DND-41 (cell line): ENCODE results near the gene CCDC71L.

Experiments used
- ATAC-seq: fragments of 200-7000 bp; cut with Tn5 transposase; 3 replicates; pipeline ENCODE4 v1.9.1; 2021; ENCODE audit warnings: low read depth; ENCODE audit not compliant: insufficient read depth
- DNase-seq: peaks from one replicate; pipeline ENCODE4 v3.0.0-alpha.2; 2020
- H2AFZ ChIP-seq: 2 replicates; pipeline ENCODE4 v1.6.0; 2012; ENCODE audit warnings: low read depth, low read length
- H3K27ac ChIP-seq: 2 replicates; pipeline ENCODE4 v1.5.1; 2012; ENCODE audit warnings: low read length, inconsistent platforms
- H3K27me3 ChIP-seq: fragments of 200-600 bp; sonication (generic); 2 replicates; pipeline ENCODE4 v1.6.0; 2012; ENCODE audit warnings: low read length, mild to moderate bottlenecking, inconsistent platforms; ENCODE audit not compliant: insufficient read depth, poor library complexity
- H3K36me3 ChIP-seq: 2 replicates; pipeline ENCODE4 v1.5.1; 2012; ENCODE audit warnings: low read length, inconsistent platforms; ENCODE audit not compliant: insufficient read depth
- H3K4me1 ChIP-seq: 2 replicates; pipeline ENCODE4 v1.5.1; 2012; ENCODE audit warnings: mild to moderate bottlenecking, low read length; ENCODE audit not compliant: insufficient read depth
- H3K4me2 ChIP-seq: 2 replicates; pipeline ENCODE4 v1.6.0; 2012; ENCODE audit warnings: mild to moderate bottlenecking, moderate library complexity, low read length, inconsistent platforms; ENCODE audit not compliant: insufficient read depth
- H3K4me3 ChIP-seq, 2 experiments: fragments of 200-600 bp in 1 of 2; shearing (Covaris generic) in 1 of 2; 2 replicates each; pipeline ENCODE4 v1.5.1; 2012 to 2016; ENCODE audit warnings: inconsistent platforms in 2 of 2, low read length in 2 of 2, mild to moderate bottlenecking in 2 of 2, low read depth in 1 of 2, moderate library complexity in 1 of 2
- H3K79me2 ChIP-seq: 2 replicates; pipeline ENCODE4 v1.6.0; 2012; ENCODE audit warnings: low read length, inconsistent platforms; ENCODE audit not compliant: insufficient read depth
- H3K9ac ChIP-seq: 2 replicates; pipeline ENCODE4 v1.6.0; 2012; ENCODE audit warnings: low read depth, mild to moderate bottlenecking, inconsistent platforms, low read length, moderate library complexity
- H3K9me3 ChIP-seq: 2 replicates; pipeline ENCODE4 v1.5.1; 2012; ENCODE audit warnings: low read length, moderate library complexity, mild to moderate bottlenecking, inconsistent platforms; ENCODE audit not compliant: insufficient read depth, severe bottlenecking
- H4K20me1 ChIP-seq: 2 replicates; pipeline ENCODE4 v1.6.0; 2012; ENCODE audit warnings: low read length; ENCODE audit not compliant: insufficient read depth
- EZH2 ChIP-seq: IDR thresholded peaks from 3 replicates; pipeline ENCODE4 v1.6.1; 2012; ENCODE audit warnings: borderline replicate concordance, low read depth, mild to moderate bottlenecking, moderate library complexity, low read length, inconsistent platforms; ENCODE audit not compliant: severe bottlenecking
- TF ChIP-seq, protein P1 (sequence below): IDR thresholded peaks from 2 replicates; pipeline ENCODE4 v1.5.1; 2012; ENCODE audit warnings: borderline replicate concordance, low read length, moderate library complexity, mild to moderate bottlenecking; ENCODE audit not compliant: poor library complexity, severe bottlenecking; ENCODE audit errors: extremely low read depth

Gene CCDC71L

DNA sequence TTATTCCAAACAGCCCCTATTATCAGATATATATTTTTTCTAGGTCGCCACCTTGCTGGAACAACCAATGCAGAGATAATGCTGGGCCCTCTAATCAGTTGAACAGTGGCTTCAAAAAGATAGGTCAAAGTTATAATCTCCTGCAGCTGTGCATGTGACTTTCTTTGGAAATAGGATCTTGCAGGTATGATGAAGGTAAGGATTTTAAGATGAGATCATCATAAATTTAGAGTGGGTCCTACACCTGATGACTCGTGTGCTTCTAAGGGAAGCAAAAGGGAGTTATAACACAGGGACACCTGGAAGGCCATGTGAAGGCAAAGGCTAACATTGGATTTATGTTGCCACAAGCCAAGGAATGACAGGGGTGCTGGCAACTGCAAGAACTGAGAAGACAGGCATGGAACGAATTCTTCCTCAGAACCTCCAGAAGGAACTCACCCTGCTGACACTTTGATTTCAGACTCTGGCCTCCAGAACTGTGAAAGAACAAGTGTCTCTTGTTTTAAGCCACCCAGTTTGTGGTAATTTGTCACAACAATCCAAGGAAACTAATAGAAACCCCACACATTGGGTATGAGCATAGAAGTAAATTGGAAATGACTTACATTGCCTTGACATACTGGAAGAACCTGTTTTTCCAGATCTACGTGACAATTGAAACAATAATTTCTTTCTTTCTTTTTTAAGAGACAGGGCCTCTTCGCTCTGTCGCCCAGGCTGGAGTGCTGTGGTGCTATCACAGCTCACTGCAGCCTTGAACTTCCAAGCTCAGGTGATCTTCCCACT lies 34.4 kb downstream of the CCDC71L start:
- Histone ChIP-seq H3K9me3 (peaks cover 5% of the 10 kb centered on the region), H3K79me2 (no peaks in the 10 kb centered on the region), H3K4me1 (no peaks in the 10 kb centered on the region), H3K36me3 (no peaks in the 10 kb centered on the region), H3K4me3 (no peak overlapping the region), H3K9ac (no peak overlapping the region), H3K27me3 (peaks cover 3% of the 10 kb centered on the region), H4K20me1 (no peaks in the 10 kb centered on the region), H3K4me2 (no peak overlapping the region), H2AFZ (no peak overlapping the region), H3K27ac (no peak overlapping the region)
- ATAC-seq (no peak), DNase-seq (no peak)
- TF ChIP-seq, protein P1, sequence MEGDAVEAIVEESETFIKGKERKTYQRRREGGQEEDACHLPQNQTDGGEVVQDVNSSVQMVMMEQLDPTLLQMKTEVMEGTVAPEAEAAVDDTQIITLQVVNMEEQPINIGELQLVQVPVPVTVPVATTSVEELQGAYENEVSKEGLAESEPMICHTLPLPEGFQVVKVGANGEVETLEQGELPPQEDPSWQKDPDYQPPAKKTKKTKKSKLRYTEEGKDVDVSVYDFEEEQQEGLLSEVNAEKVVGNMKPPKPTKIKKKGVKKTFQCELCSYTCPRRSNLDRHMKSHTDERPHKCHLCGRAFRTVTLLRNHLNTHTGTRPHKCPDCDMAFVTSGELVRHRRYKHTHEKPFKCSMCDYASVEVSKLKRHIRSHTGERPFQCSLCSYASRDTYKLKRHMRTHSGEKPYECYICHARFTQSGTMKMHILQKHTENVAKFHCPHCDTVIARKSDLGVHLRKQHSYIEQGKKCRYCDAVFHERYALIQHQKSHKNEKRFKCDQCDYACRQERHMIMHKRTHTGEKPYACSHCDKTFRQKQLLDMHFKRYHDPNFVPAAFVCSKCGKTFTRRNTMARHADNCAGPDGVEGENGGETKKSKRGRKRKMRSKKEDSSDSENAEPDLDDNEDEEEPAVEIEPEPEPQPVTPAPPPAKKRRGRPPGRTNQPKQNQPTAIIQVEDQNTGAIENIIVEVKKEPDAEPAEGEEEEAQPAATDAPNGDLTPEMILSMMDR = no peak
- no peak for TF ChIP-seq EZH2

DNA sequence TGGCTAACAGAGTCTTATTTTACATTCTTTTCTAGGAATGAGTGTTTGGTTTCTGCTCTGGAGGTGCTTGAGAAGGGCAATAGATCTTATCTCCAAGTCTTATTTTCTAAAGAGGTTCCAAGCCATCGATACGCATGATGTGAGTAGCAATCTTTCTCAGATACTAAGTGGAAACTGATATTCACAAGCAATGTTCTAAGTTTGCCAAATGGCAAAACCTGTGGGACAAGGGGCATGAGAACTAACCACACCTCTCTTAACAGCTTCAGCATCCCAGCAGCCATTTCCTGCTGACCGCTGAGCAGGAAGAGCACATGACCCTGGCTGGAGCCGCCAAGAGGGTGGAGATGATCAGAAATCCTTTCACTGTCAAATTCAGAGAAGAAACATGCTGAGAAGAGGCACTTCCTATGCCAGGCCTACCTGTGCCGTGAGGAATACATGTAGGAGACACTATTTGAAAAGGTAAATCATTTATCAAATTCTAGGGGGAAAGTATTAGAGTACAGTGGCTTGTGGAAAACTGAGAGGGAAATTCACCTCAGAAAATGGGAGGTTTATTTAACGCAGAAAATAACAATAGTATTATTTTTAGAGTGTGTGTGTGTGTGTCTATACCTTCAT lies 35.2 kb downstream of the CCDC71L start:
- peaks cover 3% of the 10 kb centered on the region for H3K27me3 ChIP-seq
- no peaks in the 10 kb centered on the region for H3K79me2 ChIP-seq
- no peaks in the 10 kb centered on the region for H4K20me1 ChIP-seq
- H3K27ac ChIP-seq = no peak overlapping the region
- TF ChIP-seq EZH2 = no peak
- TF ChIP-seq, protein P1 = no peak
- no peak overlapping the region for H2AFZ ChIP-seq
- H3K36me3 ChIP-seq = no peaks in the 10 kb centered on the region
- no peak overlapping the region for H3K9ac ChIP-seq
- H3K4me2 ChIP-seq = no peak overlapping the region
- H3K4me1 ChIP-seq = no peaks in the 10 kb centered on the region
- peaks cover 8% of the 10 kb centered on the region for H3K9me3 ChIP-seq
- no peak for ATAC-seq
- DNase-seq = no peak
- no peak overlapping the region for H3K4me3 ChIP-seq

DNA sequence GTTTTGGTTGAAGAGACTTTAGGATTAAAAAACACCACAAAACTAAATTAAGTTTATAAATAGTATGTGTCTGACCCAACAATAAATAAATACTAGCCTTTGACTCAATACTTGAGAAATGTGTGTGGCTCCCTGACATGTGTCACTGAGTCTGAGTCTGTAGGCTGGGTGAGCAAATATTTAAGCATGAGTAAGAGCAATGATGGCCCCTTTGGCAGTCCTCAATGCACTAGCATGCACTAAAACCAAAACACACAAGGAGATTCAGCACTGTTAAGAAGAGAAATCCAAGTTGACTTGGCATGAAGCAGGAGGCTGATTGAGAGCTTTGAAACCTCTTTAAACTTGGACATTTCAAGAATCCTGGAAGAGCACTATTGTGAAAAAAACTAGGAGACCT lies 37.1 kb downstream of the CCDC71L start:
- Histone ChIP-seq H4K20me1 (no peaks in the 10 kb centered on the region), H3K9me3 (peaks cover 8% of the 10 kb centered on the region), H3K4me1 (no peaks in the 10 kb centered on the region), H3K9ac (no peak overlapping the region), H3K4me3 (no peak overlapping the region), H3K27ac (no peak overlapping the region), H3K4me2 (no peak overlapping the region), H3K36me3 (no peaks in the 10 kb centered on the region), H2AFZ (no peak overlapping the region), H3K27me3 (no peaks in the 10 kb centered on the region), H3K79me2 (no peaks in the 10 kb centered on the region)
- TF ChIP-seq, protein P1 = no peak
- TF ChIP-seq EZH2 = no peak
- no peak for ATAC-seq
- no peak for DNase-seq
